HG03565 (cell line): Measurements from ENCODE around the gene ANKZF1.
A peak's percentile ranks its signal among the peaks of the same experiment; 100 is the strongest.
"Not testable (repeated sequence)": the region's sequence is repeated elsewhere in the genome, so short reads cannot be mapped to it uniquely, and the experiment has no call there.

Experiments used
- ATAC-seq: cut with Tn5 transposase; IDR thresholded peaks from one replicate; pipeline ENCODE4 v1.9.1; 2021; ENCODE audit warnings: mild to moderate bottlenecking, moderate library complexity; ENCODE audit not compliant: unreplicated experiment

The ANKZF1 gene

GRCh38 chr2:219229305-219230058 is at the start of gene ANKZF1, which contains the start of gene ATG9A:
Gene ANKZF1 (plus strand): TSS chr2:219229806. CDS start chr2:219230258, 452 bp downstream.
Gene ATG9A (minus strand): TSS chr2:219229636. CDS start chr2:219228024, 1,612 bp downstream.
- ATAC-seq = peak; percentile 88

- ATAC-seq = no peak
These were observed 48.6 kb upstream of the ANKZF1 start for GRCh38 chr2:219180961-219181360.

GRCh38 chr2:219181531-219181930 is 48.1 kb upstream of the ANKZF1 start:
- ATAC-seq = no peak

GRCh38 chr2:219182331-219183150 is 47.1 kb upstream of the ANKZF1 start:
- ATAC-seq = no peak

GRCh38 chr2:219183151-219183772 is 46.3 kb upstream of the ANKZF1 start:
- no peak for ATAC-seq

GRCh38 chr2:219184121-219184520 is 45.5 kb upstream of the ANKZF1 start:
- ATAC-seq = no peak

- no peak for ATAC-seq
These were observed 42.7 kb upstream of the ANKZF1 start for GRCh38 chr2:219186754-219187456.

GRCh38 chr2:219197388-219197787 is 32.2 kb upstream of the ANKZF1 start:
- no peak for ATAC-seq

GRCh38 chr2:219198974-219199373 is 30.6 kb upstream of the ANKZF1 start:
- no peak for ATAC-seq

- ATAC-seq = no peak
These were observed 30.0 kb upstream of the ANKZF1 start for GRCh38 chr2:219199470-219200211.

- ATAC-seq = not testable (repeated sequence)
These were observed 28.9 kb upstream of the ANKZF1 start for GRCh38 chr2:219200502-219201326.

- not testable (repeated sequence) for ATAC-seq
These were observed 28.3 kb upstream of the ANKZF1 start for GRCh38 chr2:219201331-219201730.

GRCh38 chr2:219204425-219205164 is 25.0 kb upstream of the ANKZF1 start:
- no peak for ATAC-seq

DNA sequence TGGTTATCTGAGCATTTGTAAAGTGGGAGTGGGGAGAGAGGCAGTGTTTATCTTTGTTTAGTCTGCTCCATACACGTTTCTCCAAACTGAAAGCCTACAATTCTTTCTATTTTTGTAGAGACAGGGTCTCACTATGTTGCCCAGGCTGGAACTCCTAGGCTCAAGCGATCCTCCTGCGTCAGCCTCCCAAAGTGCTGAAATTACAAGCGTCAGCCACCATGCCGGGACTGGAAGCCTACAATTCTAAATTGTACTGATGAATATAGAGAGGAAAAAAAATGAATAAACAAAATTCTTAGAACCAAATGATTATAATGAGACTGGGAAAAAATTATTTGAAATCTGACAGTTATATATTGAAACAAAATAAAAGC is 24.5 kb upstream of the ANKZF1 start:
- ATAC-seq = no peak

DNA sequence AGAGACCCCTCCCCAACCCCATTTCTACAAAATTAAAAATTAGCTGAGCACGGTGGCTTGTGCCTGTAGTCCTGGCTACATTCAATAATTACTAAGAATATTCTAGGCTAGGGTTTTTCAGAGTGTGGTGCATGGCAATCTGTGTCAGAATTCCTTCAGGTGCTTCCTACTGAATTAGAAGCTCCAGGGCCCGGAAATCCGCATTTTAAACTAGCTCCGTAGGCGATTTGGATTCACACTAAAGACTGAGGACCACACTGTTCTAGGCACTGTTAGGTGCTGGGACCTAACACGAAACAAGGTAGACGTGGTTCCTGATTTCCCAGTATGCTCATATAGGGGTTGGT is 23.7 kb upstream of the ANKZF1 start:
- ATAC-seq = no peak

DNA sequence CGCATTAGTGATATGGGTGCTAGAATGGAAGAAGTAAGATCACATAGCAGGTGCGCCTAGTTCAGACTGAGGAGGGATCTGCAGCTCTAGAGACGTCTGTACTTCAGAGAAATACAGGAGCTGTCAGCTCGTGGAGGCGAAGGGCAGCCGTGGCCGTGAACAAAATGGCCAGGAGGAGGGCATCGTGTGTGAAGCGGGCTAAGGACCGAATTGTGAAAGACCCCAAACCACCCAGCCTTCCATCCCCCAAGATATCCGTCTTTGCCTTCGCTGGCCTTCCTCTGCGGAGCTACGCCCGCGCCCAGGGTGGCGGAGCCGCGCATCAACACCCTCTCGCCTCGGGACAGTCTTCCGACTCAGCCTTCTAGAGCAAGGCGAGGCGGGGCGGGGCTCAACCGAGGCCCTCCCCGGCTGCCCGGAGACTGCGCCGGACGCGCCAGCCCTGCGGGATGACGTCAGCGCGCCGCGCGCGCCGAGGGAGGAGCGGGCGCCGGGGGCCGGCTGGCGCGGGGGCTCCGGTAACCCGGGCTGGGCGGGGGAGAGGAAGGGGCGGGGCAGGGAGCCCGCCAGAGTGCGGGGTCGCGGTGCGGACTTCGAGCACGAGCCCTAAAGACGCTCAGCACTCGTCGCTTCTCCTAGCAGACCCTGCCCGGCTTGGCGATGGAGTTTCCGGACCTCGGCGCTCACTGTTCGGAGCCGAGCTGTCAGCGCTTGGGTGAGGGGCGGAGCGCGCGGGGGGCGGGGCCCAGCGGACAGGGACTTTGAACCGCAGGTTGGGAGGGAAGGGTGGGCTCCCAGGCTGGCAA is 23.1 kb upstream of the ANKZF1 start, which contains the start of gene ZFAND2B:
Gene ZFAND2B, plus strand, starts transcription at position 455 of the 806 bp plus-strand sequence. Its CDS starts 206 bp downstream, at position 661.
- peak; percentile 95 for ATAC-seq

DNA sequence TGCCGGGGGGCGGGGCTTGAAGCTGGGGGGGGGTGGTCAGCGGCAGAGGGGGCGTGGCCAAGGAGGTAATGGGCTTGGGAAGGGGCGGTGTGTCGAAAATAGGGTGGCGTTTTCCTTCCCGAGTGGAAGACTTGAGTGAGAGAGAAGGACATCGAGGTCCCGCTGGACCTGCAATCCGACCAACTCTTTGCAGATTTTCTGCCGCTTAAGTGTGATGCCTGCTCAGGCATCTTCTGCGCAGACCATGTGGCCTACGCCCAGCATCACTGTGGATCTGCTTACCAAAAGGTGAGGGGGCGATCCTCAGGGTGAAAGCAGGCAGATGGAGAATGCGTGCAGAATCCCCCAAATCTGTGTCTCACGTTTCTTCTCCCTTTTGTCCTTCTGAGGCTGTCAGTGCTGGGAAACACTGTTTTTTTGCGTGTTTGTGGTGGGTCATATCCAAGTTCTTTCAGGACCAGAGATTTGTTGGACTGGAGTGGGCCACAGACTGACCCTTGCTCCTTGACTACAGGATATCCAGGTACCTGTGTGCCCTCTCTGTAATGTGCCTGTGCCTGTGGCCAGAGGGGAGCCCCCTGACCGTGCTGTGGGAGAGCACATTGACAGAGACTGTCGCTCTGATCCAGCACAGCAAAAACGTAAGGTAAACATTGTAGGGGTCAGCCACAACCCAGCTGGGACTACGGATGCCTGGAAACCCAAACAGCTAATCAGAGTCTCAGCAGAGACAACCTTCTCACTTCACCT is 22.3 kb upstream of the ANKZF1 start:
- ATAC-seq = no peak
